ENCODE results near the gene LRRC8C.

LRRC8C gene

GRCh38 chr1:89608319-89608983, 24.5 kb upstream of the LRRC8C start:
- no CpG with 5 or more reads among the region's 9 CpGs for WGBS (ENCODE audit: extremely low coverage, insufficient coverage, insufficient read length)
- H4K12ac ChIP-seq (ENCODE audit: low read depth, low read length): no peak overlapping the region
- H3K79me1 ChIP-seq (ENCODE audit: low read length): no peaks in the 10 kb centered on the region
- no peak overlapping the region for H3K14ac ChIP-seq (ENCODE audit: low read length)
- no peak overlapping the region for H3K18ac ChIP-seq (ENCODE audit: low read length)
- H3K4me1 ChIP-seq (ENCODE audit: control insufficient read depth in 1 of 2, insufficient read depth in 2 of 2, low read length in 2 of 2): no peaks in the 10 kb centered on the region
- H4K8ac ChIP-seq (ENCODE audit: low read depth, low read length): no peak overlapping the region
- no peak overlapping the region for H4K91ac ChIP-seq (ENCODE audit: low read depth, low read length)
- no peak overlapping the region for H3K4ac ChIP-seq (ENCODE audit: low read depth, low read length)
- H3K27ac ChIP-seq (ENCODE audit: low read depth, low read length): no peak overlapping the region
- no peak overlapping the region for H2BK120ac ChIP-seq (ENCODE audit: insufficient read depth, low read length, poor library complexity)
- peaks cover 4% of the 10 kb centered on the region for H3K9me3 ChIP-seq (ENCODE audit: insufficient read depth, low read depth, low read length)
- no peaks in the 10 kb centered on the region for H3K27me3 ChIP-seq (ENCODE audit: insufficient read depth, low read length)
- H2AK5ac ChIP-seq (ENCODE audit: low read length): no peak overlapping the region
- H2BK12ac ChIP-seq (ENCODE audit: low read length): no peak overlapping the region
- no peak overlapping the region for H2AFZ ChIP-seq (ENCODE audit: insufficient read depth, low read length, poor library complexity)
- no peak overlapping the region for H3K4me2 ChIP-seq (ENCODE audit: low read length)
- H3K4me3 ChIP-seq (ENCODE audit: low read depth, low read length): no peak overlapping the region
- DNase-seq: no peak
- H3K23ac ChIP-seq (ENCODE audit: low read length): no peak overlapping the region
- H3K79me2 ChIP-seq (ENCODE audit: control insufficient read depth, insufficient read depth, low read length, poor library complexity): no peaks in the 10 kb centered on the region
- H3K36me3 ChIP-seq (ENCODE audit: control insufficient read depth in 1 of 2, insufficient read depth in 2 of 2, low read length in 2 of 2): no peaks in the 10 kb centered on the region
- no peak overlapping the region for H3K9ac ChIP-seq (ENCODE audit: low read length)
- no peak overlapping the region for H2BK5ac ChIP-seq (ENCODE audit: low read depth, low read length, poor library complexity)

- Histone ChIP-seq H3K18ac (ENCODE audit: low read length) (no peak overlapping the region), H3K79me1 (ENCODE audit: low read length) (no peaks in the 10 kb centered on the region), H2AK5ac (ENCODE audit: low read length) (no peak overlapping the region), H3K27ac (ENCODE audit: low read depth, low read length) (no peak overlapping the region), H3K9me3 (ENCODE audit: insufficient read depth, low read depth, low read length) (peaks cover 4% of the 10 kb centered on the region), H3K27me3 (ENCODE audit: insufficient read depth, low read length) (no peaks in the 10 kb centered on the region), H3K23ac (ENCODE audit: low read length) (no peak overlapping the region), H3K79me2 (ENCODE audit: control insufficient read depth, insufficient read depth, low read length, poor library complexity) (no peaks in the 10 kb centered on the region), H3K36me3 (ENCODE audit: control insufficient read depth in 1 of 2, insufficient read depth in 2 of 2, low read length in 2 of 2) (no peaks in the 10 kb centered on the region), H4K91ac (ENCODE audit: low read depth, low read length) (no peak overlapping the region), H2BK5ac (ENCODE audit: low read depth, low read length, poor library complexity) (no peak overlapping the region), H4K12ac (ENCODE audit: low read depth, low read length) (no peak overlapping the region), H3K4me3 (ENCODE audit: low read depth, low read length) (no peak overlapping the region), H3K4ac (ENCODE audit: low read depth, low read length) (no peak overlapping the region), H2BK120ac (ENCODE audit: insufficient read depth, low read length, poor library complexity) (no peak overlapping the region), H4K8ac (ENCODE audit: low read depth, low read length) (no peak overlapping the region), H3K4me2 (ENCODE audit: low read length) (no peak overlapping the region), H2AFZ (ENCODE audit: insufficient read depth, low read length, poor library complexity) (no peak overlapping the region), H3K9ac (ENCODE audit: low read length) (no peak overlapping the region), H3K4me1 (ENCODE audit: control insufficient read depth in 1 of 2, insufficient read depth in 2 of 2, low read length in 2 of 2) (no peaks in the 10 kb centered on the region), H2BK12ac (ENCODE audit: low read length) (no peak overlapping the region), H3K14ac (ENCODE audit: low read length) (no peak overlapping the region)
- no peak for DNase-seq
- no CpG with 5 or more reads among the region's 20 CpGs for WGBS (ENCODE audit: extremely low coverage, insufficient coverage, insufficient read length)
Measured at GRCh38 chr1:89608984-89609725, 23.8 kb upstream of the LRRC8C start.

DNA sequence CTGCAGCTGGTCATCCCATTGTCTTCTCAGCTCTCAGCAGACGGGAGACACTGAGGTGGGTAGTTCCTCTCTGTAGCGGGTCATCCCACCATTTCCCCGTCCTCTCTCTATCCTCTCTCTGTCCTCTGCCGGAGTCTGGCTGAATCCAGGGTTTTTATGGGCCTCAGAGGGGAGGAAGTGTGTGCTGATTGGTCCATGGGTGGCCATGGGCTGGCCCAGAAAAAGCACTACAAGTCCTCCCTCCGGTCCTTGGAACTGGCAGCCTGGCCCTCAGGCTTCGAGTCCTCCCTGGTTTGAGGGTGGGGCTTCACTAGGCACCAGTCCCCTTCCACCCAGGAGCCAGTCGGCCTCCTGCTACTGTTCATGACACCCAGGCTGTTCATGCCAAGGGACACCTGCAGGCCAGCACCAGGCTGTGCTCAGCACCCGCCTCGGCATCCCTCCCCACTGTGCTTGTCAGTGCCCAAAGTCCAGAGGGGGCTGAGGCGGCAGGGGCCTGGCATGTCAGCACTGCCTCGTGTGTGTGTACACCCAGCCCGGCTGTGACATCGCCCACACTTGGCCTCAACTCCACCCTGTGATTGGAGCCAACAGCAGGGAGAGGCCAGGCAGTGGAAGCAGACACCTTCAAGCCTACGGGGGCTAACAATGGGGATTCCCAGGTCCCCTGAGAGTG, 23.0 kb upstream of the LRRC8C start:
- Histone ChIP-seq H2BK5ac (ENCODE audit: low read depth, low read length, poor library complexity) (no peak overlapping the region), H3K36me3 (ENCODE audit: control insufficient read depth in 1 of 2, insufficient read depth in 2 of 2, low read length in 2 of 2) (no peaks in the 10 kb centered on the region), H3K4me3 (ENCODE audit: low read depth, low read length) (no peak overlapping the region), H3K4ac (ENCODE audit: low read depth, low read length) (no peak overlapping the region), H2AFZ (ENCODE audit: insufficient read depth, low read length, poor library complexity) (no peak overlapping the region), H3K79me2 (ENCODE audit: control insufficient read depth, insufficient read depth, low read length, poor library complexity) (no peaks in the 10 kb centered on the region), H3K4me1 (ENCODE audit: control insufficient read depth in 1 of 2, insufficient read depth in 2 of 2, low read length in 2 of 2) (no peaks in the 10 kb centered on the region), H3K14ac (ENCODE audit: low read length) (no peak overlapping the region), H3K23ac (ENCODE audit: low read length) (no peak overlapping the region), H3K27ac (ENCODE audit: low read depth, low read length) (no peak overlapping the region), H3K79me1 (ENCODE audit: low read length) (no peaks in the 10 kb centered on the region), H2BK120ac (ENCODE audit: insufficient read depth, low read length, poor library complexity) (no peak overlapping the region), H4K8ac (ENCODE audit: low read depth, low read length) (no peak overlapping the region), H2BK12ac (ENCODE audit: low read length) (no peak overlapping the region), H4K12ac (ENCODE audit: low read depth, low read length) (no peak overlapping the region), H2AK5ac (ENCODE audit: low read length) (no peak overlapping the region), H3K9me3 (ENCODE audit: insufficient read depth, low read depth, low read length) (peaks cover 4% of the 10 kb centered on the region), H3K27me3 (ENCODE audit: insufficient read depth, low read length) (no peaks in the 10 kb centered on the region), H3K4me2 (ENCODE audit: low read length) (no peak overlapping the region), H3K18ac (ENCODE audit: low read length) (no peak overlapping the region), H4K91ac (ENCODE audit: low read depth, low read length) (no peak overlapping the region), H3K9ac (ENCODE audit: low read length) (no peak overlapping the region)
- WGBS (ENCODE audit: extremely low coverage, insufficient coverage, insufficient read length): no CpG with 5 or more reads among the region's 14 CpGs
- DNase-seq: no peak

DNA sequence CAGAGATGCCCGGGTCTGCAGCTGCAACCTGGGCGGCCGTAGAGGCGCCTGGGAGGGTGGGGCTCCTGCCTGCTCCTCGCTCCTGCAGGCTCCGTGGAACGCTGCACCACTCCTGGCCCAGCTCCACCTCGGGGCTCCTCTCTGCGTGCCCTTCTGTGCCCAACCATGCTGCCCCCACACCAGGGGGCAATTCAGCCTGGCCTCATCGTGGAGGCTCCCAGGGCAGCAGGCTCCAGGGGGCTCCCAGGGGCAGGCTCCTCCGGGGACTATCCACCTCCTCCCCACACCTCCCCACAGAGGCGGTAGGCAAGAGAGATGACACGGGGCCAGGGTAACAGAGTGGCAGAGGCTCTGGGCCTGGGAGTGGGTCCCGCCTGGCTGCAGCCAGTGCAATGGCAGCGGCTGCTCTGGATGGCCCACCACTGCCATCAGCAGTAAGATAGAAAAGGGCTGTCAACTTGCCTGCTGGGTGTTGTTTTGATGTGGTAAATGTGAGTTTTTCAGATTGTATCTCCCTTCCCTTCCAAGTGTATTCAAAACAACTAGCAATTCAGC, 22.4 kb upstream of the LRRC8C start:
- no peak overlapping the region for H3K4me3 ChIP-seq (ENCODE audit: low read depth, low read length)
- H3K9me3 ChIP-seq (ENCODE audit: insufficient read depth, low read depth, low read length): peaks cover 4% of the 10 kb centered on the region
- no peak for DNase-seq
- H2AFZ ChIP-seq (ENCODE audit: insufficient read depth, low read length, poor library complexity): no peak overlapping the region
- H3K4me2 ChIP-seq (ENCODE audit: low read length): no peak overlapping the region
- no peak overlapping the region for H3K23ac ChIP-seq (ENCODE audit: low read length)
- no peaks in the 10 kb centered on the region for H3K79me2 ChIP-seq (ENCODE audit: control insufficient read depth, insufficient read depth, low read length, poor library complexity)
- no peak overlapping the region for H2BK120ac ChIP-seq (ENCODE audit: insufficient read depth, low read length, poor library complexity)
- WGBS (ENCODE audit: extremely low coverage, insufficient coverage, insufficient read length): no CpG with 5 or more reads among the region's 15 CpGs
- no peak overlapping the region for H4K8ac ChIP-seq (ENCODE audit: low read depth, low read length)
- H4K91ac ChIP-seq (ENCODE audit: low read depth, low read length): no peak overlapping the region
- H3K4me1 ChIP-seq (ENCODE audit: control insufficient read depth in 1 of 2, insufficient read depth in 2 of 2, low read length in 2 of 2): no peaks in the 10 kb centered on the region
- H3K9ac ChIP-seq (ENCODE audit: low read length): no peak overlapping the region
- no peak overlapping the region for H3K27ac ChIP-seq (ENCODE audit: low read depth, low read length)
- H3K36me3 ChIP-seq (ENCODE audit: control insufficient read depth in 1 of 2, insufficient read depth in 2 of 2, low read length in 2 of 2): no peaks in the 10 kb centered on the region
- no peak overlapping the region for H3K18ac ChIP-seq (ENCODE audit: low read length)
- no peak overlapping the region for H2AK5ac ChIP-seq (ENCODE audit: low read length)
- H3K14ac ChIP-seq (ENCODE audit: low read length): no peak overlapping the region
- no peaks in the 10 kb centered on the region for H3K27me3 ChIP-seq (ENCODE audit: insufficient read depth, low read length)
- H3K4ac ChIP-seq (ENCODE audit: low read depth, low read length): no peak overlapping the region
- H2BK12ac ChIP-seq (ENCODE audit: low read length): no peak overlapping the region
- H4K12ac ChIP-seq (ENCODE audit: low read depth, low read length): no peak overlapping the region
- no peaks in the 10 kb centered on the region for H3K79me1 ChIP-seq (ENCODE audit: low read length)
- H2BK5ac ChIP-seq (ENCODE audit: low read depth, low read length, poor library complexity): no peak overlapping the region
